Fibroblast of pulmonary artery (primary cell): ENCODE measurements around the gene C10orf67.
"Not testable (repeated sequence)": the region's sequence is repeated elsewhere in the genome, so short reads cannot be mapped to it uniquely, and the experiment has no call there.

Source experiments
- DNase-seq: peaks from one replicate; pipeline ENCODE4 v3.0.0-alpha.2; 2010; ENCODE audit warnings: low read depth
- H3K4me3 ChIP-seq: replicated peaks from 2 replicates; pipeline ENCODE4 v1.5.1; 2011; ENCODE audit warnings: low read depth, mild to moderate bottlenecking, control low read depth, low read length, moderate library complexity
- TF ChIP-seq, protein P1 (sequence below): IDR thresholded peaks from 2 replicates; pipeline ENCODE4 v1.5.1; 2011; ENCODE audit warnings: mild to moderate bottlenecking, control low read depth, low read length, inconsistent platforms; ENCODE audit errors: missing control alignments

C10orf67 gene

DNA sequence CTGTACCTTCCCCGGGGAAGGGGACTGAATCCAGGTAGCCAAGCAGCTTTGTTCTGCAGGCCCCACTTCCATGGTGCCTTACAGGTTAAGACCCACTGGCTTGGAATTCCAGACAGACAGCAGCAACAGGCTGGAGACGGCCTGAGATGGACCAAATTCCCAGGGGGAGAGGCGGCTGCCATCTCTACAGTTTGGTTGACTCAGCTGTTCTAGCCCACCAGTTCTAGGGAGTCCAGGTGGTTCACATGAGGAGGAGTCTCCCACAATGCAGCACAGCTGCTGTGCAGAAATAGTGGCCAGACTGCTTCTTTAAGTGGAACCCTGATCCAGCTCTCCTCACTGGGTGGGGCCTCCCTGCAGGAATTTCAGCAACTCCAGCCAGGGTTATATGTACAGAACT, 74.1 kb downstream of the C10orf67 start:
- DNase-seq: no peak
- H3K4me3 ChIP-seq: no peak overlapping the region
- TF ChIP-seq, protein P1, sequence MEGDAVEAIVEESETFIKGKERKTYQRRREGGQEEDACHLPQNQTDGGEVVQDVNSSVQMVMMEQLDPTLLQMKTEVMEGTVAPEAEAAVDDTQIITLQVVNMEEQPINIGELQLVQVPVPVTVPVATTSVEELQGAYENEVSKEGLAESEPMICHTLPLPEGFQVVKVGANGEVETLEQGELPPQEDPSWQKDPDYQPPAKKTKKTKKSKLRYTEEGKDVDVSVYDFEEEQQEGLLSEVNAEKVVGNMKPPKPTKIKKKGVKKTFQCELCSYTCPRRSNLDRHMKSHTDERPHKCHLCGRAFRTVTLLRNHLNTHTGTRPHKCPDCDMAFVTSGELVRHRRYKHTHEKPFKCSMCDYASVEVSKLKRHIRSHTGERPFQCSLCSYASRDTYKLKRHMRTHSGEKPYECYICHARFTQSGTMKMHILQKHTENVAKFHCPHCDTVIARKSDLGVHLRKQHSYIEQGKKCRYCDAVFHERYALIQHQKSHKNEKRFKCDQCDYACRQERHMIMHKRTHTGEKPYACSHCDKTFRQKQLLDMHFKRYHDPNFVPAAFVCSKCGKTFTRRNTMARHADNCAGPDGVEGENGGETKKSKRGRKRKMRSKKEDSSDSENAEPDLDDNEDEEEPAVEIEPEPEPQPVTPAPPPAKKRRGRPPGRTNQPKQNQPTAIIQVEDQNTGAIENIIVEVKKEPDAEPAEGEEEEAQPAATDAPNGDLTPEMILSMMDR: no peak

GRCh38 chr10:23263441-23264164, 81.0 kb downstream of the C10orf67 start:
- H3K4me3 ChIP-seq: no peak overlapping the region
- no peak for DNase-seq

GRCh38 chr10:23262928-23263327, 81.7 kb downstream of the C10orf67 start:
- TF ChIP-seq, protein P1: no peak
- no peak overlapping the region for H3K4me3 ChIP-seq
- no peak for DNase-seq

More at GRCh38 chr10:23263441-23264164, 81.0 kb downstream of the C10orf67 start:
- TF ChIP-seq, protein P1: no peak

DNA sequence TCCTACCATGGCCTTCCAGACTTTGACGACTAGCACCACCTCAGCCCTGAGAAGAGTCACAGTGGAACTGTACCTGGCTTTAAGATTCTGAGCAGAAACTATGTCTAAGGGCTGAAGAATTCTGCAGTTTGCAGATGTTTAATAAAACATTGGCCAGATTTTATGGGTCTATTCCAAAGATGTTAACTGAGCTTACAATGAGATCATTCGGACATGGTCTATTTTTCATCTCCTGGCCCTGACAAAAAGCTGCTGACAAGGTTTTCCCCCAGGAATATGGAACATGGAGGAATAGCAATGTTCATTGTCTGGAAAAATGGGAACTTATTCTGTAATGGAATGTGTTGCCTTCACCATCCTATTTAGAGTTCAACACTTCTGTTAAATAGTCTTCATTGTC, 86.1 kb downstream of the C10orf67 start:
- no peak overlapping the region for H3K4me3 ChIP-seq
- TF ChIP-seq, protein P1: no peak
- no peak for DNase-seq

DNA sequence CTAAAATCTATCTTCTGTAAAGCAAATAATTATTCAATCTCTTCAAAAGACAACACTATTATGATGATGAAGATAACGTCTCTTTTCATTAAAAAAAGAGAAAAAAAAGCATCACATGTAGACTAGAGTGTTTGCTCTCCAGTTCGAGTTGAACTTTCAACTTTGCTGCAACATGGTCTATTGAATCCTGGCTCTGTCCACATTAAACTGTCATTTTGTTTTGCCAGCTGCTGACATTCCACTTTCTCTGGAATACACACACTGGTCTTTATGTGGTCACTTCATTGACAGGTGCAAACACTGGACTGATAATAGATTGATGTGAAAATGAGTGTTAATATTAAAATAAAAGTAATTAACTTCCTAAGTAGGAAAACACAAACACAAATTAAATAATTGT, 90.8 kb downstream of the C10orf67 start:
- H3K4me3 ChIP-seq: no peak overlapping the region
- TF ChIP-seq, protein P1: no peak
- no peak for DNase-seq

GRCh38 chr10:23252859-23253258, 91.7 kb downstream of the C10orf67 start:
- DNase-seq, H3K4me3 ChIP-seq: not testable (repeated sequence)

DNA sequence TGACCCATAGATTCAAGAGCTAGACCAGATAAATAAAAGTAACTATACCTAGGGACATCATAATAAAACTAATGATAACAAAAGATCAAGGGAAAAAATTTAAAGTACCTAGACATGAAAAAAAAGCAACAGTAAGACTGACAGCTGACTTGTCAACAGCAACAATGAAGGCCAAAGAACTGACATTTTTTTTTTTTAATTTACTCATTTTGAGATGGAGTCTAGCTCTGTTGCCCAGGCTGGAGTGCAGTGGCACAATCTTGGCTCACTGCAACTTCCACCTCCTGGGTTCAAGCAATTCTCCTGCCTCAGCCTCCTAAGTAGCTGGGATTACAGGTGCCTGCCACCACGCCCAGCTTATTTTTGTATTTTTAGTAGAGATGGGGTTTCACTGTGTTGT, 102.8 kb downstream of the C10orf67 start:
- H3K4me3 ChIP-seq, DNase-seq: not testable (repeated sequence)

DNA sequence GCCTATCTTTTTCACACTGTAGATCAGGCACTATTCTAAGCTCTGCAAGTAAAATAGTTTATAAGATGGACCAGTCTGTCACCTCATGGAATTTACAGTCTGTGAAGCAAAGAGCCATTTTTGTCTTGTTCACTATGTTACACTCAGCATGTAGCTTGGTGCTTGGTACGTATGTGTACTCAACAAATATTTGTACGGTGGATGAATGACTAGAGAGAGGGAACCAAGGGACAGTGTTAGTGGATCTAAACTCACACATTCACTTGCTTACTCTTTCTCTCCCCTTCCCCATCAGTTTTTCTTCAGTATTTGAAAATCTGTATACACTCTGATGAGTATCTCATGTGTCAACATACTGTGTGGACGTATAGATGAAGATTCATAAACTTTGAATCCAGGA, 106.6 kb downstream of the C10orf67 start:
- no peak for DNase-seq
- no peak overlapping the region for H3K4me3 ChIP-seq
- TF ChIP-seq, protein P1: no peak
